ENCODE measurements around the gene MED27.

- TF ChIP-seq, protein P1, sequence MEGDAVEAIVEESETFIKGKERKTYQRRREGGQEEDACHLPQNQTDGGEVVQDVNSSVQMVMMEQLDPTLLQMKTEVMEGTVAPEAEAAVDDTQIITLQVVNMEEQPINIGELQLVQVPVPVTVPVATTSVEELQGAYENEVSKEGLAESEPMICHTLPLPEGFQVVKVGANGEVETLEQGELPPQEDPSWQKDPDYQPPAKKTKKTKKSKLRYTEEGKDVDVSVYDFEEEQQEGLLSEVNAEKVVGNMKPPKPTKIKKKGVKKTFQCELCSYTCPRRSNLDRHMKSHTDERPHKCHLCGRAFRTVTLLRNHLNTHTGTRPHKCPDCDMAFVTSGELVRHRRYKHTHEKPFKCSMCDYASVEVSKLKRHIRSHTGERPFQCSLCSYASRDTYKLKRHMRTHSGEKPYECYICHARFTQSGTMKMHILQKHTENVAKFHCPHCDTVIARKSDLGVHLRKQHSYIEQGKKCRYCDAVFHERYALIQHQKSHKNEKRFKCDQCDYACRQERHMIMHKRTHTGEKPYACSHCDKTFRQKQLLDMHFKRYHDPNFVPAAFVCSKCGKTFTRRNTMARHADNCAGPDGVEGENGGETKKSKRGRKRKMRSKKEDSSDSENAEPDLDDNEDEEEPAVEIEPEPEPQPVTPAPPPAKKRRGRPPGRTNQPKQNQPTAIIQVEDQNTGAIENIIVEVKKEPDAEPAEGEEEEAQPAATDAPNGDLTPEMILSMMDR (IDR thresholded peaks at IDR 0.05), result no peak
- TF ChIP-seq EP300 (IDR thresholded peaks at IDR 0.05) (no peak), POLR2A (IDR thresholded peaks at IDR 0.05) (no peak)
These were observed 230.3 kb downstream of the MED27 start for GRCh38 chr9:131849391-131849790.
